HCT116 (cell line): ENCODE data around the gene SNPH.

Experiments
- CBX3 ChIP-seq: IDR thresholded peaks from 2 replicates; pipeline ENCODE4 v1.6.1; 2012; ENCODE audit warnings: low read depth
- CTCF ChIP-seq, 3 experiments: fragments of 200-600 bp in 1 of 3; sonication (generic) in 1 of 3; IDR thresholded peaks in 2 of 3; conservative IDR thresholded peaks in 1 of 3; 2 replicates each; pipeline ENCODE4 v1.5.1; 2012 to 2017; ENCODE audit warnings: low read depth in 2 of 3, low read length in 2 of 3, antibody characterized with exemption in 1 of 3, borderline replicate concordance in 1 of 3, control low read depth in 1 of 3, mild to moderate bottlenecking in 1 of 3, mixed read lengths in 1 of 3, mixed run types in 1 of 3, moderate library complexity in 1 of 3; ENCODE audit not compliant: insufficient read depth in 1 of 3
- RAD21 ChIP-seq: IDR thresholded peaks from 2 replicates; pipeline ENCODE4 v1.6.1; 2012; ENCODE audit warnings: low read depth, mild to moderate bottlenecking
- SIN3A ChIP-seq: IDR thresholded peaks from 2 replicates; pipeline ENCODE4 v1.6.1; 2012; ENCODE audit warnings: low read depth

- no peak for TF ChIP-seq CTCF (IDR thresholded peaks at IDR 0.05 in 2 of 3, conservative IDR thresholded peaks at IDR 0.05 in 1 of 3; ENCODE audit: borderline replicate concordance in 1 of 3, insufficient read depth in 1 of 3, low read depth in 2 of 3, low read length in 2 of 3)
- no peak for TF ChIP-seq RAD21
- TF ChIP-seq CBX3 = no peak
- TF ChIP-seq SIN3A = no peak
Measured at GRCh38 chr20:1277529-1278322, 11.6 kb downstream of the SNPH start.
